GM19397 (cell line): ENCODE results near the gene CHAC1.
"Not testable (repeated sequence)": the region's sequence is repeated elsewhere in the genome, so short reads cannot be mapped to it uniquely, and the experiment has no call there.

Experiments
- ATAC-seq: cut with Tn5 transposase; IDR thresholded peaks from one replicate; pipeline ENCODE4 v1.9.1; 2021; ENCODE audit warnings: mild to moderate bottlenecking, moderate library complexity; ENCODE audit not compliant: unreplicated experiment

CHAC1 gene

GRCh38 chr15:40936709-40937666 is 16.3 kb upstream of the CHAC1 start:
- ATAC-seq = no peak

GRCh38 chr15:40937762-40938535 is 15.3 kb upstream of the CHAC1 start:
- no peak for ATAC-seq

- no peak for ATAC-seq
Measured at GRCh38 chr15:40938536-40938870, 14.8 kb upstream of the CHAC1 start.

- ATAC-seq = no peak
Measured at GRCh38 chr15:40940296-40940801, 12.9 kb upstream of the CHAC1 start.

GRCh38 chr15:40941068-40941527 is 12.2 kb upstream of the CHAC1 start:
- ATAC-seq = no peak

GRCh38 chr15:40941528-40942336 is 11.5 kb upstream of the CHAC1 start:
- ATAC-seq = peak; percentile 71

- ATAC-seq = no peak
Measured at GRCh38 chr15:40942337-40942854, 10.9 kb upstream of the CHAC1 start.

- no peak for ATAC-seq
Measured at GRCh38 chr15:40942878-40943277, 10.4 kb upstream of the CHAC1 start.

- ATAC-seq = no peak
Measured at GRCh38 chr15:40943764-40944365, 9.4 kb upstream of the CHAC1 start.

- ATAC-seq = no peak
Measured at GRCh38 chr15:40944510-40945296, 8.6 kb upstream of the CHAC1 start.

- no peak for ATAC-seq
Measured at GRCh38 chr15:40948706-40949473, 4.4 kb upstream of the CHAC1 start.

- no peak for ATAC-seq
Measured at GRCh38 chr15:40949756-40950207, 3.5 kb upstream of the CHAC1 start.

GRCh38 chr15:40951764-40952163 is 1.5 kb upstream of the CHAC1 start:
- no peak for ATAC-seq

- ATAC-seq = no peak
Measured at GRCh38 chr15:40952301-40952900, 870 bp upstream of the CHAC1 start.

GRCh38 chr15:40953713-40954074 is 423 bp downstream of the CHAC1 start:
- ATAC-seq = no peak

GRCh38 chr15:40954158-40954848 is 1.0 kb downstream of the CHAC1 start:
- ATAC-seq = not testable (repeated sequence)

GRCh38 chr15:40955141-40955903 is 2.1 kb downstream of the CHAC1 start:
- ATAC-seq = no peak
